ENCODE data around the gene ABLIM2. TPM values are rescaled to one million over a fixed set of nuclear protein-coding genes. Genes with fewer than 3 reads are reported as not detected.

Gene ABLIM2
- total RNA-seq, 1 donor from 2014 or later = 0.36 TPM

- Mint-ChIP-seq H3K9me3 (no peaks in the 10 kb centered on the region), H3K4me1 (ENCODE audit: low read depth) (peaks cover 11% of the 10 kb centered on the region), H3K36me3 (ENCODE audit: low read depth) (no peaks in the 10 kb centered on the region), H3K27ac (no peak overlapping the region), H3K27me3 (ENCODE audit: insufficient read depth) (peaks cover 6% of the 10 kb centered on the region), H3K4me3 (no peak overlapping the region)
- no peak for DNase-seq (ENCODE audit: low spot score)
- intact Hi-C loops (cut with micrococcal nuclease) = loop anchor here (1.0 to 5.0 kb wide), 3 partner anchors 13 to 794 kb away; partner anchors contain the start of genes AFAP1 and SORCS2
These were observed 172.6 kb downstream of the ABLIM2 start for GRCh38 chr4:7985891-7986441.

GRCh38 chr4:7985072-7985471 lies 173.5 kb downstream of the ABLIM2 start:
- no peak overlapping the region for H3K4me3 Mint-ChIP-seq
- H3K9me3 Mint-ChIP-seq = no peaks in the 10 kb centered on the region
- intact Hi-C loops (cut with micrococcal nuclease) = loop anchor here (1.0 to 5.0 kb wide), 2 partner anchors 12 to 793 kb away; partner anchors contain the start of gene SORCS2
- DNase-seq (ENCODE audit: low spot score) = no peak
- H3K36me3 Mint-ChIP-seq (ENCODE audit: low read depth) = no peaks in the 10 kb centered on the region
- peaks cover 11% of the 10 kb centered on the region for H3K4me1 Mint-ChIP-seq (ENCODE audit: low read depth)
- peaks cover 6% of the 10 kb centered on the region for H3K27me3 Mint-ChIP-seq (ENCODE audit: insufficient read depth)
- H3K27ac Mint-ChIP-seq = no peak overlapping the region

GRCh38 chr4:7984286-7984925 lies 174.2 kb downstream of the ABLIM2 start:
- H3K4me1 Mint-ChIP-seq (ENCODE audit: low read depth) = peaks cover 11% of the 10 kb centered on the region
- H3K4me3 Mint-ChIP-seq = no peak overlapping the region
- peaks cover 6% of the 10 kb centered on the region for H3K27me3 Mint-ChIP-seq (ENCODE audit: insufficient read depth)
- DNase-seq (ENCODE audit: low spot score) = no peak
- H3K27ac Mint-ChIP-seq = no peak overlapping the region
- H3K36me3 Mint-ChIP-seq (ENCODE audit: low read depth) = no peaks in the 10 kb centered on the region
- no peaks in the 10 kb centered on the region for H3K9me3 Mint-ChIP-seq
- intact Hi-C loops (cut with micrococcal nuclease) = no loop called here

GRCh38 chr4:7983296-7983695 lies 175.3 kb downstream of the ABLIM2 start:
- H3K4me3 Mint-ChIP-seq = no peak overlapping the region
- H3K9me3 Mint-ChIP-seq = no peaks in the 10 kb centered on the region
- peaks cover 6% of the 10 kb centered on the region for H3K27me3 Mint-ChIP-seq (ENCODE audit: insufficient read depth)
- H3K4me1 Mint-ChIP-seq (ENCODE audit: low read depth) = peaks cover 11% of the 10 kb centered on the region
- DNase-seq (ENCODE audit: low spot score) = no peak
- intact Hi-C loops (cut with micrococcal nuclease) = no loop called here
- no peaks in the 10 kb centered on the region for H3K36me3 Mint-ChIP-seq (ENCODE audit: low read depth)
- no peak overlapping the region for H3K27ac Mint-ChIP-seq

GRCh38 chr4:7981738-7982394 lies 176.7 kb downstream of the ABLIM2 start:
- Mint-ChIP-seq H3K27ac (no peak overlapping the region), H3K36me3 (ENCODE audit: low read depth) (no peaks in the 10 kb centered on the region)
- intact Hi-C loops (cut with micrococcal nuclease) = no loop called here

GRCh38 chr4:7980036-7980435 lies 178.6 kb downstream of the ABLIM2 start:
- Mint-ChIP-seq H3K27ac (no peak overlapping the region), H3K27me3 (ENCODE audit: insufficient read depth) (peaks cover 3% of the 10 kb centered on the region), H3K4me3 (no peak overlapping the region), H3K4me1 (ENCODE audit: low read depth) (peaks cover 19% of the 10 kb centered on the region), H3K9me3 (no peaks in the 10 kb centered on the region), H3K36me3 (ENCODE audit: low read depth) (peaks cover 6% of the 10 kb centered on the region)
- intact Hi-C loops (cut with micrococcal nuclease) = no loop called here
- no peak for DNase-seq (ENCODE audit: low spot score)

More at GRCh38 chr4:7981738-7982394, 176.7 kb downstream of the ABLIM2 start:
- no peak for DNase-seq (ENCODE audit: low spot score)
- H3K4me1 Mint-ChIP-seq (ENCODE audit: low read depth) = peaks cover 11% of the 10 kb centered on the region
- peaks cover 6% of the 10 kb centered on the region for H3K27me3 Mint-ChIP-seq (ENCODE audit: insufficient read depth)
- no peak overlapping the region for H3K4me3 Mint-ChIP-seq
- no peaks in the 10 kb centered on the region for H3K9me3 Mint-ChIP-seq

GRCh38 chr4:7979652-7979968 lies 179.0 kb downstream of the ABLIM2 start:
- H3K27me3 Mint-ChIP-seq (ENCODE audit: insufficient read depth) = peaks cover 3% of the 10 kb centered on the region
- H3K4me3 Mint-ChIP-seq = no peak overlapping the region
- no peak for DNase-seq (ENCODE audit: low spot score)
- H3K36me3 Mint-ChIP-seq (ENCODE audit: low read depth) = peaks cover 6% of the 10 kb centered on the region
- H3K27ac Mint-ChIP-seq = no peak overlapping the region
- intact Hi-C loops (cut with micrococcal nuclease) = no loop called here
- peaks cover 19% of the 10 kb centered on the region for H3K4me1 Mint-ChIP-seq (ENCODE audit: low read depth)
- no peaks in the 10 kb centered on the region for H3K9me3 Mint-ChIP-seq

GRCh38 chr4:7978907-7979651 lies 179.5 kb downstream of the ABLIM2 start:
- DNase-seq (ENCODE audit: low spot score) = no peak
- Mint-ChIP-seq H3K27me3 (ENCODE audit: insufficient read depth) (peaks cover 3% of the 10 kb centered on the region), H3K36me3 (ENCODE audit: low read depth) (peaks cover 6% of the 10 kb centered on the region), H3K4me1 (ENCODE audit: low read depth) (peaks cover 19% of the 10 kb centered on the region), H3K9me3 (no peaks in the 10 kb centered on the region), H3K27ac (no peak overlapping the region), H3K4me3 (no peak overlapping the region)
- intact Hi-C loops (cut with micrococcal nuclease) = no loop called here

GRCh38 chr4:7978489-7978888 lies 180.1 kb downstream of the ABLIM2 start:
- Mint-ChIP-seq H3K27me3 (ENCODE audit: insufficient read depth) (peaks cover 3% of the 10 kb centered on the region), H3K9me3 (no peaks in the 10 kb centered on the region), H3K27ac (no peak overlapping the region), H3K4me1 (ENCODE audit: low read depth) (peaks cover 25% of the 10 kb centered on the region), H3K4me3 (no peak overlapping the region), H3K36me3 (ENCODE audit: low read depth) (peaks cover 10% of the 10 kb centered on the region)
- DNase-seq (ENCODE audit: low spot score) = no peak
- intact Hi-C loops (cut with micrococcal nuclease) = no loop called here

GRCh38 chr4:7976634-7977033 lies 182.0 kb downstream of the ABLIM2 start:
- intact Hi-C loops (cut with micrococcal nuclease) = no loop called here
- H3K36me3 Mint-ChIP-seq (ENCODE audit: low read depth) = peaks cover 17% of the 10 kb centered on the region
- DNase-seq (ENCODE audit: low spot score) = no peak
- no peaks in the 10 kb centered on the region for H3K27me3 Mint-ChIP-seq (ENCODE audit: insufficient read depth)
- no peak overlapping the region for H3K27ac Mint-ChIP-seq
- H3K4me1 Mint-ChIP-seq (ENCODE audit: low read depth) = peaks cover 41% of the 10 kb centered on the region
- H3K4me3 Mint-ChIP-seq = no peak overlapping the region
- H3K9me3 Mint-ChIP-seq = no peaks in the 10 kb centered on the region

- no peak for DNase-seq (ENCODE audit: low spot score)
- Mint-ChIP-seq H3K27me3 (ENCODE audit: insufficient read depth) (no peaks in the 10 kb centered on the region), H3K9me3 (no peaks in the 10 kb centered on the region), H3K4me1 (ENCODE audit: low read depth) (peaks cover 36% of the 10 kb centered on the region), H3K27ac (no peak overlapping the region), H3K4me3 (no peak overlapping the region), H3K36me3 (ENCODE audit: low read depth) (peaks cover 17% of the 10 kb centered on the region)
- intact Hi-C loops (cut with micrococcal nuclease) = no loop called here
These were observed 182.6 kb downstream of the ABLIM2 start for GRCh38 chr4:7976025-7976424.

GRCh38 chr4:7974425-7974824 lies 184.2 kb downstream of the ABLIM2 start:
- no peak overlapping the region for H3K27ac Mint-ChIP-seq
- H3K27me3 Mint-ChIP-seq (ENCODE audit: insufficient read depth) = no peaks in the 10 kb centered on the region
- H3K9me3 Mint-ChIP-seq = no peaks in the 10 kb centered on the region
- peaks cover 24% of the 10 kb centered on the region for H3K36me3 Mint-ChIP-seq (ENCODE audit: low read depth)
- peaks cover 47% of the 10 kb centered on the region for H3K4me1 Mint-ChIP-seq (ENCODE audit: low read depth)
- intact Hi-C loops (cut with micrococcal nuclease) = loop anchor here (2.0 kb wide), 1 partner anchor 14 kb away; no protein-coding TSS in a partner anchor
- no peak overlapping the region for H3K4me3 Mint-ChIP-seq
- no peak for DNase-seq (ENCODE audit: low spot score)

GRCh38 chr4:7973545-7973981 lies 185.1 kb downstream of the ABLIM2 start:
- DNase-seq (ENCODE audit: low spot score) = no peak
- H3K4me1 Mint-ChIP-seq (ENCODE audit: low read depth) = peaks cover 53% of the 10 kb centered on the region
- peaks cover 24% of the 10 kb centered on the region for H3K36me3 Mint-ChIP-seq (ENCODE audit: low read depth)
- intact Hi-C loops (cut with micrococcal nuclease) = loop anchor here (1.0 kb wide), 1 partner anchor 12 kb away; no protein-coding TSS in a partner anchor
- H3K4me3 Mint-ChIP-seq = peak overlapping the region; percentile 99
- no peaks in the 10 kb centered on the region for H3K27me3 Mint-ChIP-seq (ENCODE audit: insufficient read depth)
- no peaks in the 10 kb centered on the region for H3K9me3 Mint-ChIP-seq
- peak overlapping the region; percentile 83 for H3K27ac Mint-ChIP-seq

Data from activated T-helper 1 cell treated with anti-CD3 and anti-CD28 coated beads, Interleukin-12 subunit alpha, Interleukin-12 subunit beta, Interleukin-2, Interleukin-4 antibody, amounts not matched to agents 30 ng/mL and 10 ng/mL and 1 ng/mL, durations not matched to agents 14 hours and 24 hours and 36 hours (primary cell).